CD4-positive, alpha-beta T cell (primary cell): ENCODE measurements around the gene PMS1. TPM values are rescaled to one million over a fixed set of nuclear protein-coding genes. Genes with fewer than 3 reads are reported as not detected.
"Not testable (repeated sequence)": the region's sequence is repeated elsewhere in the genome, so short reads cannot be mapped to it uniquely, and the experiment has no call there.

Source experiments
- ATAC-seq: fragments of 200-7000 bp; cut with Tn5 transposase; one replicate; pipeline ENCODE4 v1.10.0; 2022; ENCODE audit warnings: mild to moderate bottlenecking; ENCODE audit not compliant: poor library complexity
- CTCF ChIA-PET: fragments of 350-600 bp; sonication (Branson Sonifier 250); formaldehyde crosslinking; loops from one replicate; lab custom pipeline; 2021; ENCODE audit warnings: antibody characterized with exemption, inconsistent platforms; lab: Charles Lee
- POLR2A ChIA-PET: fragments of 350-600 bp; sonication (Branson Sonifier 250); formaldehyde crosslinking; loops from one replicate; lab custom pipeline; 2021; ENCODE audit warnings: antibody characterized with exemption, inconsistent platforms; lab: Charles Lee
- DNase-seq, 14 experiments: peaks; one replicate each; pipeline ENCODE4 v3.0.0-alpha.2; 2013 to 2020; ENCODE audit warnings: mixed read lengths in 2 of 14
- H3K27ac ChIP-seq, 2 donors: one replicate each; pipeline versions ENCODE4 v1.5.1 to v1.7.0; 2013; ENCODE audit warnings: low read length in 2 of 2, low read depth in 1 of 2, mild to moderate bottlenecking in 1 of 2
- H3K27me3 ChIP-seq, 2 experiments: 1 replicate in 1 of 2; 2 replicates in 1 of 2; pipeline versions ENCODE4 v1.6.1 to v1.7.0; 2013; ENCODE audit warnings: low read length in 2 of 2, control low read depth in 1 of 2, mild to moderate bottlenecking in 1 of 2, moderate library complexity in 1 of 2; ENCODE audit not compliant: insufficient read depth in 2 of 2, control insufficient read depth in 1 of 2
- H3K36me3 ChIP-seq: one replicate; pipeline ENCODE4 v1.6.1; 2013; ENCODE audit warnings: low read length, control low read depth; ENCODE audit not compliant: insufficient read depth
- H3K4me1 ChIP-seq: one replicate; pipeline ENCODE4 v1.6.1; 2013; ENCODE audit warnings: low read length, control low read depth; ENCODE audit not compliant: insufficient read depth
- H3K4me3 ChIP-seq: one replicate; pipeline ENCODE4 v1.5.1; 2013; ENCODE audit warnings: mild to moderate bottlenecking, low read length, moderate library complexity
- H3K9me3 ChIP-seq, 2 experiments: 1 replicate in 1 of 2; 2 replicates in 1 of 2; pipeline versions ENCODE4 v1.6.1 to v1.7.0; 2013; ENCODE audit warnings: low read length in 2 of 2, mild to moderate bottlenecking in 2 of 2, control low read depth in 1 of 2, moderate library complexity in 1 of 2; ENCODE audit not compliant: control insufficient read depth in 1 of 2, insufficient read depth in 1 of 2
- H3K27ac Mint-ChIP-seq: one replicate; pipeline ENCODE4 v1.8.0; 2020; ENCODE audit warnings: mixed read lengths
- H3K27me3 Mint-ChIP-seq: one replicate; pipeline ENCODE4 v1.8.0; 2021; ENCODE audit warnings: mixed read lengths
- H3K36me3 Mint-ChIP-seq: one replicate; pipeline ENCODE4 v1.8.0; 2021; ENCODE audit warnings: low read depth, mixed read lengths
- H3K4me1 Mint-ChIP-seq: one replicate; pipeline ENCODE4 v1.8.0; 2021; ENCODE audit warnings: low read depth, mixed read lengths
- H3K4me3 Mint-ChIP-seq: one replicate; pipeline ENCODE4 v1.8.0; 2020; ENCODE audit warnings: mild to moderate bottlenecking, mixed read lengths
- H3K9me3 Mint-ChIP-seq: one replicate; pipeline ENCODE4 v1.8.0; 2020; ENCODE audit warnings: mixed read lengths
- intact Hi-C, 2 experiments: fragments of 100-400 bp; cut with DNase I in 1 of 2; cut with micrococcal nuclease in 1 of 2; formaldehyde crosslinking; loops; one replicate each; pipeline versions ENCODE4 v1.15.1 to v1.9.0; 2023 to 2025; cut with DNase I, micrococcal nuclease
- total RNA-seq, 174 experiments: library from RNA in 2 of 174; stranded (reverse) in 2 of 174; gene quantifications; one replicate each; pipeline ENCODE4 v1.2.3 and lab custom pipeline; 2021 to 2026
- TF ChIP-seq, protein P1 (sequence below): fragments of 200-600 bp; IDR thresholded peaks from one replicate; pipeline ENCODE4 v1.8.0; 2022; ENCODE audit warnings: antibody characterized with exemption, mild to moderate bottlenecking

The PMS1 gene
- total RNA-seq, 2 experiments from 2014 or later = 9.6 to 9.8 TPM

DNA sequence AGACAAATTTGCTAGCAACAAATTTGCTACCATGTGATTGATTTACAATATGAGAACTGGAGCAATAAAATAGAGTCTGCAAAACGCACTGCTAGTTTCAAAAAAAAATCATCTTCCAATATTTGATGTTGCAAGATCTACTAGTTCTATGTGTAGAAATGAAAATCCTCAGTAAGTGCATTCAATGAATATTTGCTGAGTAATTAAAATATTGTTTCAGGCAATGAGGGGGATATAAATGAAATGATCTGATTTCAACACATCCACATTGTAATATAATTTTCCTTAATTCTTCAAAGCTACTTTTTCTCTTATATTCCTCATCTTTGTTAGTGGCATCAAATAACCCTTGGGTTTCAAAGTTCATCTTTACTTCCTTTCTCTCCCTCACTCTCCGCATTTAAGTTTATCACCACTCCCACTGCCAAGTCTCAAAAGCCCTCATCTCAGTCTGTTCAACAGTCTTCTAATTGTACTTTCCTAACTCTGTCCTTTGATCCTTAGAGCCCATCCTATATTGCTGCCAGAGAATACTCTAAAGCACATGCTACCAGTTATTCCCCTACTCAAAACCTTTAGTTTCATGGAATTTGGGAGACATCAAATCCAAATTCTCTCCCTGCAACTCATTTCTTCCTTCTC is 27.8 kb upstream of the PMS1 start:
- Mint-ChIP-seq H3K4me3 (no peak overlapping the region), H3K9me3 (no peaks in the 10 kb centered on the region), H3K27ac (no peak overlapping the region), H3K36me3 (peaks cover 46% of the 10 kb centered on the region), H3K27me3 (no peaks in the 10 kb centered on the region), H3K4me1 (no peaks in the 10 kb centered on the region)
- CTCF ChIA-PET = no interaction called here
- no peak overlapping the region for H3K4me3 ChIP-seq
- DNase-seq (no peak), ATAC-seq (no peak)
- H3K9me3 ChIP-seq = no peaks in the 10 kb centered on the region
- H3K27me3 ChIP-seq = no peaks in the 10 kb centered on the region
- no peak overlapping the region for H3K27ac ChIP-seq
- no peaks in the 10 kb centered on the region for H3K4me1 ChIP-seq
- intact Hi-C loops = no loop called here
- TF ChIP-seq, protein P1, sequence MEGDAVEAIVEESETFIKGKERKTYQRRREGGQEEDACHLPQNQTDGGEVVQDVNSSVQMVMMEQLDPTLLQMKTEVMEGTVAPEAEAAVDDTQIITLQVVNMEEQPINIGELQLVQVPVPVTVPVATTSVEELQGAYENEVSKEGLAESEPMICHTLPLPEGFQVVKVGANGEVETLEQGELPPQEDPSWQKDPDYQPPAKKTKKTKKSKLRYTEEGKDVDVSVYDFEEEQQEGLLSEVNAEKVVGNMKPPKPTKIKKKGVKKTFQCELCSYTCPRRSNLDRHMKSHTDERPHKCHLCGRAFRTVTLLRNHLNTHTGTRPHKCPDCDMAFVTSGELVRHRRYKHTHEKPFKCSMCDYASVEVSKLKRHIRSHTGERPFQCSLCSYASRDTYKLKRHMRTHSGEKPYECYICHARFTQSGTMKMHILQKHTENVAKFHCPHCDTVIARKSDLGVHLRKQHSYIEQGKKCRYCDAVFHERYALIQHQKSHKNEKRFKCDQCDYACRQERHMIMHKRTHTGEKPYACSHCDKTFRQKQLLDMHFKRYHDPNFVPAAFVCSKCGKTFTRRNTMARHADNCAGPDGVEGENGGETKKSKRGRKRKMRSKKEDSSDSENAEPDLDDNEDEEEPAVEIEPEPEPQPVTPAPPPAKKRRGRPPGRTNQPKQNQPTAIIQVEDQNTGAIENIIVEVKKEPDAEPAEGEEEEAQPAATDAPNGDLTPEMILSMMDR = no peak
- peaks cover 30% of the 10 kb centered on the region for H3K36me3 ChIP-seq
- POLR2A ChIA-PET = no interaction called here

DNA sequence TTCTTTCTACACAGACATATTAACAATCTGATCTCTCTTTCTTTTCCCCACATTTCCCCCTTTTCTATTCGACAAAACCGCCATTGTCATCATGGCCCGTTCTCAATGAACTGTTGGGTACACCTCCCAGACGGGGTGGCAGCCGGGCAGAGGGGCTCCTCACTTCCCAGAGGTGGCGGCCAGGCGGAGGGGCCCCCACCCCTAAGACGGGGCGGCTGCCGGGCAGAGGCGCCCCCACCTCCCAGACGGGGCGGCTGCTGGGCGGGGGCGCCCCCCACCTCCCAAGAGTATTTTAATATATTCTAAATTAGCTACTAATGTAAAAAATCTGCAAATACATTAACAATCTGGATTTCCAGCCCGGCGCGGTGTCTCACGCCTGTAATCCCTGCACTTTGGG is 24.1 kb upstream of the PMS1 start:
- Mint-ChIP-seq H3K36me3 (peaks cover 36% of the 10 kb centered on the region), H3K4me1 (peaks cover 17% of the 10 kb centered on the region)
- CTCF ChIA-PET, DNase-seq, H3K9me3 ChIP-seq, H3K4me3 ChIP-seq, H3K9me3 Mint-ChIP-seq, H3K36me3 ChIP-seq, H3K27me3 Mint-ChIP-seq, H3K4me3 Mint-ChIP-seq, H3K27me3 ChIP-seq, H3K27ac Mint-ChIP-seq, POLR2A ChIA-PET, H3K4me1 ChIP-seq, ATAC-seq, H3K27ac ChIP-seq: not testable (repeated sequence)
- intact Hi-C loops = loop anchor here (5.0 to 10.0 kb wide), 3 partner anchors 88 to 887 kb away; partner anchors contain the start of genes ANKAR (in 1 of the 2) and NAB1 (in 1 of the 2)

- Histone ChIP-seq H3K27me3 (no peaks in the 10 kb centered on the region), H3K36me3 (peaks cover 7% of the 10 kb centered on the region), H3K27ac (peak overlapping the region; percentile 87 to 91), H3K9me3 (no peaks in the 10 kb centered on the region), H3K4me1 (peaks cover 9% of the 10 kb centered on the region), H3K4me3 (peak overlapping the region; percentile 78)
- TF ChIP-seq, protein P1 = no peak
- Mint-ChIP-seq H3K9me3 (no peaks in the 10 kb centered on the region), H3K36me3 (peaks cover 36% of the 10 kb centered on the region), H3K4me3 (peak overlapping the region; percentile 100), H3K27me3 (no peaks in the 10 kb centered on the region), H3K4me1 (peaks cover 17% of the 10 kb centered on the region), H3K27ac (peak overlapping the region; percentile 100)
- ChIA-PET CTCF (interaction anchor here (0.9 to 3.0 kb wide), 15 partner anchors 10 to 183 kb away, joined by 3 to 23 read pairs (median 7); partner anchors contain the start of genes ANKAR, ASNSD1, ORMDL1 and PMS1), POLR2A (interaction anchor here (0.7 to 4.2 kb wide), 16 partner anchors 11 to 1913 kb away, joined by 3 to 96 read pairs (median 11); partner anchors contain the start of genes ANKAR, ASNSD1, GLS and NEMP2)
- intact Hi-C loops = loop anchor here (1.0 to 10.0 kb wide), 6 partner anchors 22 to 885 kb away; partner anchors contain the start of genes ANKAR (in 2 of the 2), ASNSD1 (in 1 of the 2), NAB1 (in 1 of the 2) and ORMDL1 (in 1 of the 2)
- DNase-seq (no peak), ATAC-seq (no peak)
Observed at GRCh38 chr2:189762229-189762550, 22.1 kb upstream of the PMS1 start.
